ENCODE results near the gene CALML6.
A peak's percentile ranks its signal among the peaks of the same experiment; 100 is the strongest.

Gene CALML6

DNA sequence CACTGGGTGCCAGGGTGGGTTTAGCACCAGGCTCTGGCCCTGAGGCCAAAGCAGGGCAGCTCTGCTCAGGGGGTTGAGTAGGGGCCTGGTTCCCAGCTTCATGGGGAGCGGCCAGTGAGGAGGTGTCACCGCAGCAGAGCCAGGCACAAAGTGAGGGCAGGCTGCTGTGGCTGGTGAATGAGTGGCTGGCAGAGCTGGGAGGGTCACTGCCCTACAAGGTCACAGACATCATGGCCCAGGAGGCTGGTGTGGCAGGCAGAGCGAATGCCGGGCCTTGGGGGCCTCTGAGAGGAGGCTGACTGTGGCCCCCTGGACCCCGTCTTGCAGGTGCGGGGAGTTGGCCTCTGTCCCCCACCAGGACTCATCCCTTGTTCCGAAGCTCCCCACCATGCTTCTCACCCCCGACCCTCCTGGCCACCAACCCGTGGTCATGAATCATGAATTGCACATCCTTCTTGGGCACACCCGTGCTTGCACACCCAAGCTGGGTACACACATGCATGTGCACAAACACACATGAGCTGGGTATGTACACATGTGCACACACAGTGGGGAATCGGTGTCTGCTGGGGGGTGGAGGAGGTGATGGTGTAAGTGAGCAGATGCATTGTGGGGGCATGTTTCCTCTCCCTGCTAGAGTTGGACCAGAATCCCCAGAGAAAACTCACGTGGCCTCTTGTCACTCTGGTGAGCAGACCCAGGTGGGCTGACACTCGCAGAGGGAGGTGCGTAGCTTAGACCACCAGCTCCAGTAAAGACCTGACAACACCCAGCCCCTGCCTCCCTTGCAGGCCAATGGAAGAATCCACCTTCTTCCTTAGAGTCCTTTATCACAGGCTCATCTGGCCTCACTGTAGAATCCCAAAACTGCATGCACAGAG lies 19.4 kb upstream of the CALML6 start:
- no peaks in the 10 kb centered on the region for H3K79me2 ChIP-seq (ENCODE audit: insufficient read depth, low read length)
- H3K27me3 ChIP-seq (ENCODE audit: low read length) = no peaks in the 10 kb centered on the region
- H4K20me1 ChIP-seq (ENCODE audit: low read depth, low read length) = no peaks in the 10 kb centered on the region
- no peaks in the 10 kb centered on the region for H3K9me2 ChIP-seq (replicated peaks; ENCODE audit: insufficient read depth, low read length)
- no peak overlapping the region for H2AFZ ChIP-seq (ENCODE audit: low read depth, low read length, severe bottlenecking)
- H3K4me3 ChIP-seq (ENCODE audit: insufficient read depth, low read length, poor library complexity, severe bottlenecking) = no peak overlapping the region
- no peaks in the 10 kb centered on the region for H3K36me3 ChIP-seq (ENCODE audit: low read length)
- no peak for TF ChIP-seq CTCF (IDR thresholded peaks at IDR 0.05; ENCODE audit: insufficient read depth, low read length, poor library complexity, severe bottlenecking)
- TF ChIP-seq EZH2phosphoT487 (conservative IDR thresholded peaks at IDR 0.05; ENCODE audit: low read length) = no peak
- H3K9ac ChIP-seq (ENCODE audit: low read length) = no peak overlapping the region
- 0 out of 2 replicates have a peak, but pooled peaks cover 6% of the 10 kb centered on the region for H3F3A ChIP-seq (ENCODE audit: insufficient read depth)
- peak overlapping the region; percentile 22; the same call in 1 of the 2 replicates for H3K27ac ChIP-seq (ENCODE audit: low read depth, low read length)
- no peaks in the 10 kb centered on the region for H3K9me3 ChIP-seq (ENCODE audit: insufficient read depth, low read length)
- peak overlapping the region; percentile 6 for H3K4me2 ChIP-seq (ENCODE audit: low read depth, low read length, poor library complexity, severe bottlenecking)

DNA sequence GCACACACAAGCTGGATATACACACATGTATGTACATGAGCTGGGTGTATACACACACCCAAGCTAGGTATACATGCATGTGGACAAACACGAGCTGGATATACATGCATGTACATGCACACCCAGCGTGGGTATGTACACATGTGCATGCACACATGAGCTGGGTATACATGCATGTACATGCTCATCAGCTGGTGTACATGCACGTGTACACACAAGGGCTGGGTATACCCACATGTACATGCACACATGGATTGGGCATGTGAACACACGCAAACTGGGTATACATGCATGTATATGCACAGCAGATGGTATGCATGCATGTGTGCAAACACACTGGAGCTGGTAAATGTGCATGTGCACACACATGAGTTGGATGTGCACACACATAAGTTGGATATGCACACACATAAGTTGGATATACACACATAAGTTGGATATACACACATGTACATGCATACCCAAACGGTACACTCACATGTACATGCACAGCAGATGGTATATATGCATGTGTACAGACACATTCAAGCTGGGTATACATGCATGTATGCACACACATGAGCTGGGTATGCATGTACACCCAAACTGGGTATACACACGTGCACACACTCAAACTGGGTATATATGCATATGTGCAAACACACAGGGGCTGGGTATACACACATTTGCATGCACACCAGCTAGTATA lies 16.7 kb upstream of the CALML6 start:
- no peak overlapping the region for H3K27ac ChIP-seq (ENCODE audit: low read depth, low read length)
- H3K9me2 ChIP-seq (replicated peaks; ENCODE audit: insufficient read depth, low read length) = no peaks in the 10 kb centered on the region
- no peak overlapping the region for H3K4me2 ChIP-seq (ENCODE audit: low read depth, low read length, poor library complexity, severe bottlenecking)

DNA sequence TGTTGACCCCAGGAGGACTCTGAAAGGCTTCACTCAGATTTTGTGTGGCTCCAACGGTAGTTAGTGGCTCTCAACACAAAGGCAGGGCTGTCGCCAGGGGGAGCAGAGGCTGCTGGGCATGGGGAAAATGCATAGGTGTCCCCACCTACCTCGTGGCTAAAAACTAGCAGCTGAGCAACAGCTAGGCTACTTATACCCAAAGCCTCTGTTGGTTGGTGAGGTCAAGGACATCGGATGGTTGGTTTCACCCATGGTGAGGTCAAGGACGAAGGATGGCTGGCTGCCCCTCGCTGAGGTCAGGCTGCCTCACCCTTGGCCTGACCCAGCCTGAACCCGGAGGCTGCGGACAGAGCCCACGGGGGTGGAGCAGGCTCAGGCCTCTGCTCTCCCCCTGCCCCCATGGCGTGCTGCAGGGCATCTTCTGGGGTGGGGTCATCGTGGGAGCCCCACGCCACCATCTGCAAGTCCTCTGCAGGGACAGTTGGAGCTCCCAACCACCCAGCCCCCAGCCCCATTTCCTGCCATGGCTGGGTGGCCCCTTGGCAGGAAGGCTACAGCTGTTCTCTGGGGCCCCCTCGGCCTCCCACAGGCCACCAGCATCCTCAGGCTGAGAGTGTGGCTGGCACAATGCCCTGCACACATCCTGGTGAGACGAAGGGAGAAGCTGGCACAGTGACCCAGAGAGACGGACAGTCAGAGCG lies 15.6 kb upstream of the CALML6 start:
- no peak overlapping the region for H3K4me2 ChIP-seq (ENCODE audit: low read depth, low read length, poor library complexity, severe bottlenecking)
- H3K27ac ChIP-seq (ENCODE audit: low read depth, low read length) = no peak overlapping the region
- no peaks in the 10 kb centered on the region for H3K36me3 ChIP-seq (ENCODE audit: low read length)
- H3K27me3 ChIP-seq (ENCODE audit: low read length) = no peaks in the 10 kb centered on the region
- H3K9me3 ChIP-seq (ENCODE audit: insufficient read depth, low read length) = no peaks in the 10 kb centered on the region
- H3K79me2 ChIP-seq (ENCODE audit: insufficient read depth, low read length) = no peaks in the 10 kb centered on the region
- peak overlapping the region; percentile 11; the same call in 1 of the 2 replicates for H3K9ac ChIP-seq (ENCODE audit: low read length)
- no peak for TF ChIP-seq CTCF (IDR thresholded peaks at IDR 0.05; ENCODE audit: insufficient read depth, low read length, poor library complexity, severe bottlenecking)
- TF ChIP-seq EZH2phosphoT487 (conservative IDR thresholded peaks at IDR 0.05; ENCODE audit: low read length) = no peak
- no peaks in the 10 kb centered on the region for H3F3A ChIP-seq (ENCODE audit: insufficient read depth)
- no peaks in the 10 kb centered on the region for H3K9me2 ChIP-seq (replicated peaks; ENCODE audit: insufficient read depth, low read length)
- no peak overlapping the region for H3K4me3 ChIP-seq (ENCODE audit: insufficient read depth, low read length, poor library complexity, severe bottlenecking)
- H2AFZ ChIP-seq (ENCODE audit: low read depth, low read length, severe bottlenecking) = no peak overlapping the region
- no peaks in the 10 kb centered on the region for H4K20me1 ChIP-seq (ENCODE audit: low read depth, low read length)

More for the DNA sequence above, 16.7 kb upstream of the CALML6 start:
- Histone ChIP-seq H4K20me1 (ENCODE audit: low read depth, low read length) (no peaks in the 10 kb centered on the region), H2AFZ (ENCODE audit: low read depth, low read length, severe bottlenecking) (no peak overlapping the region), H3F3A (ENCODE audit: insufficient read depth) (no peaks in the 10 kb centered on the region), H3K27me3 (ENCODE audit: low read length) (no peaks in the 10 kb centered on the region), H3K79me2 (ENCODE audit: insufficient read depth, low read length) (no peaks in the 10 kb centered on the region), H3K9ac (ENCODE audit: low read length) (no peak overlapping the region), H3K4me3 (ENCODE audit: insufficient read depth, low read length, poor library complexity, severe bottlenecking) (no peak overlapping the region), H3K9me3 (ENCODE audit: insufficient read depth, low read length) (no peaks in the 10 kb centered on the region), H3K36me3 (ENCODE audit: low read length) (no peaks in the 10 kb centered on the region)
- no peak for TF ChIP-seq CTCF (IDR thresholded peaks at IDR 0.05; ENCODE audit: insufficient read depth, low read length, poor library complexity, severe bottlenecking)
- no peak for TF ChIP-seq EZH2phosphoT487 (conservative IDR thresholded peaks at IDR 0.05; ENCODE audit: low read length)
